Esophagus squamous epithelium (tissue), 4 donors: ENCODE data around the gene CHAD.
"Not testable (repeated sequence)": the region's sequence is repeated elsewhere in the genome, so short reads cannot be mapped to it uniquely, and the experiment has no call there.

Experiments used
- CTCF ChIP-seq, 6 experiments: fragments of 450-650 bp in 4 of 6; fragments of 200-600 bp in 2 of 6; sonication (generic) in 2 of 6; IDR thresholded peaks; one replicate each; pipeline ENCODE4 v1.5.1; 2016 to 2019; ENCODE audit warnings: antibody characterized with exemption in 6 of 6, mild to moderate bottlenecking in 4 of 6, moderate library complexity in 4 of 6
- POLR2A ChIP-seq, 4 donors: fragments of 450-650 bp; IDR thresholded peaks; one replicate each; pipeline ENCODE4 v1.6.1; 2017; ENCODE audit warnings: antibody characterized with exemption in 4 of 4, mild to moderate bottlenecking in 4 of 4, moderate library complexity in 3 of 4

GRCh38 chr17:50472761-50473161 is 4.1 kb upstream of the CHAD start:
- not testable (repeated sequence) for TF ChIP-seq POLR2A, CTCF (IDR thresholded peaks at IDR 0.05)
